Mammary epithelial cell (primary cell): ENCODE results near the gene PPP1CB.

ENCODE experiments used
- CTCF ChIP-seq, 2 donors: IDR thresholded peaks in 1 of 2; conservative IDR thresholded peaks in 1 of 2; 2 replicates each; pipeline ENCODE4 v1.5.1; 2011 to 2012; ENCODE audit warnings: inconsistent platforms in 2 of 2, low read length in 2 of 2, mild to moderate bottlenecking in 2 of 2, control low read depth in 1 of 2, low read depth in 1 of 2; ENCODE audit not compliant: insufficient read depth in 1 of 2; ENCODE audit errors: extremely low read depth in 1 of 2
- EZH2 ChIP-seq: IDR thresholded peaks from 2 replicates; pipeline ENCODE4 v1.6.1; 2012; ENCODE audit warnings: low read length, inconsistent platforms, borderline replicate concordance

GRCh38 chr2:28764909-28765711 lies 13.5 kb downstream of the PPP1CB start:
- TF ChIP-seq CTCF (conservative IDR thresholded peaks at IDR 0.05 in 1 of 2, IDR thresholded peaks at IDR 0.05 in 1 of 2; ENCODE audit: extremely low read depth in 1 of 2, insufficient read depth in 1 of 2, low read depth in 1 of 2, low read length in 2 of 2) (no peak), EZH2 (no peak)
